Panc1 (cell line): ENCODE measurements around the gene SLC6A2. TPM values are rescaled to one million over a fixed set of nuclear protein-coding genes. Genes with fewer than 3 reads are reported as not detected.

Experiments
- ATAC-seq: fragments of 200-7000 bp; cut with Tn5 transposase; 2 replicates; pipeline ENCODE4 v1.9.1; 2020; ENCODE audit warnings: mild to moderate bottlenecking, moderate library complexity
- BruUV-seq: library from RNA; stranded (reverse); fragments of 400-500 nt; replicated peaks from 2 replicates; lab custom pipeline; 2021; lab: Mats Ljungman, UMichigan
- CTCF ChIA-PET: fragments of 300-600 bp; sonication (Branson Sonifier 250); formaldehyde crosslinking; loops from one replicate; lab custom pipeline; 2022; ENCODE audit warnings: antibody characterized with exemption; lab: Charles Lee
- POLR2A ChIA-PET: fragments of 300-600 bp; sonication (Branson Sonifier 250); formaldehyde crosslinking; loops from one replicate; lab custom pipeline; 2022; ENCODE audit warnings: antibody characterized with exemption; lab: Charles Lee
- DNase-seq: peaks from one replicate; pipeline ENCODE4 v3.0.0-alpha.2; 2010; ENCODE audit warnings: low read depth, low spot score
- H3K27ac ChIP-seq: 2 replicates; pipeline ENCODE4 v1.5.1; 2011; ENCODE audit warnings: mild to moderate bottlenecking, low read length, inconsistent platforms
- H3K27me3 ChIP-seq: fragments of 200-500 bp; sonication (Bioruptor generic); 2 replicates; pipeline ENCODE4 v1.6.0; 2014; ENCODE audit warnings: low read length, inconsistent platforms; ENCODE audit not compliant: control insufficient read depth, insufficient read depth
- H3K36me3 ChIP-seq: fragments of 200-500 bp; sonication (Bioruptor generic); 2 replicates; pipeline ENCODE4 v1.5.1; 2014; ENCODE audit warnings: inconsistent platforms, mild to moderate bottlenecking, low read length, moderate library complexity; ENCODE audit not compliant: control insufficient read depth, insufficient read depth
- H3K4me1 ChIP-seq: 2 replicates; pipeline ENCODE4 v1.5.1; 2011; ENCODE audit warnings: inconsistent platforms, mild to moderate bottlenecking, low read length, moderate library complexity; ENCODE audit not compliant: control insufficient read depth, insufficient read depth
- H3K4me3 ChIP-seq, 2 experiments: 2 replicates each; pipeline ENCODE4 v1.5.1; 2011 to 2012; ENCODE audit warnings: low read depth in 2 of 2, low read length in 2 of 2, mild to moderate bottlenecking in 2 of 2, inconsistent platforms in 1 of 2, moderate library complexity in 1 of 2
- H3K9me3 ChIP-seq: fragments of 200-500 bp; sonication (Bioruptor generic); 2 replicates; pipeline ENCODE4 v1.5.1; 2014; ENCODE audit warnings: low read depth, mild to moderate bottlenecking, inconsistent platforms, low read length, moderate library complexity; ENCODE audit not compliant: control insufficient read depth, insufficient read depth
- CTCF ChIP-seq: fragments of 450-650 bp; IDR thresholded peaks from 2 replicates; pipeline ENCODE4 v1.5.1; 2017; ENCODE audit warnings: mild to moderate bottlenecking
- TCF7L2 ChIP-seq: IDR thresholded peaks from 2 replicates; pipeline ENCODE4 v1.6.1; 2011; ENCODE audit warnings: mild to moderate bottlenecking, low read depth, low read length, inconsistent platforms
- in situ Hi-C: cut with HindIII; loops from 2 replicates; pipeline ENCODE4 v1.10.0; 2016; ENCODE audit warnings: low sequenced_read_pairs, low pct_unique_long_range_greater_than_20kb
- intact Hi-C: fragments of 100-400 bp; cut with micrococcal nuclease; formaldehyde crosslinking; loops from one replicate; pipeline ENCODE4 v1.10.0; 2022; ENCODE audit not compliant: unreplicated experiment
- total RNA-seq: library from RNA; stranded (reverse); gene quantifications from one replicate; pipeline ENCODE4 v1.2.1, GENCODE V29; 2021; ENCODE audit not compliant: unreplicated experiment
- TF ChIP-seq, protein P1 (sequence below), 2 experiments: IDR thresholded peaks; 2 replicates each; pipeline ENCODE4 v1.6.1; 2011 to 2012; ENCODE audit warnings: low read depth in 2 of 2, control low read depth in 1 of 2, low read length in 1 of 2, mild to moderate bottlenecking in 1 of 2, moderate library complexity in 1 of 2; ENCODE audit not compliant: insufficient read depth in 1 of 2

Gene SLC6A2
- total RNA-seq, 1 experiment from 2014 or later: 0.10 TPM

DNA sequence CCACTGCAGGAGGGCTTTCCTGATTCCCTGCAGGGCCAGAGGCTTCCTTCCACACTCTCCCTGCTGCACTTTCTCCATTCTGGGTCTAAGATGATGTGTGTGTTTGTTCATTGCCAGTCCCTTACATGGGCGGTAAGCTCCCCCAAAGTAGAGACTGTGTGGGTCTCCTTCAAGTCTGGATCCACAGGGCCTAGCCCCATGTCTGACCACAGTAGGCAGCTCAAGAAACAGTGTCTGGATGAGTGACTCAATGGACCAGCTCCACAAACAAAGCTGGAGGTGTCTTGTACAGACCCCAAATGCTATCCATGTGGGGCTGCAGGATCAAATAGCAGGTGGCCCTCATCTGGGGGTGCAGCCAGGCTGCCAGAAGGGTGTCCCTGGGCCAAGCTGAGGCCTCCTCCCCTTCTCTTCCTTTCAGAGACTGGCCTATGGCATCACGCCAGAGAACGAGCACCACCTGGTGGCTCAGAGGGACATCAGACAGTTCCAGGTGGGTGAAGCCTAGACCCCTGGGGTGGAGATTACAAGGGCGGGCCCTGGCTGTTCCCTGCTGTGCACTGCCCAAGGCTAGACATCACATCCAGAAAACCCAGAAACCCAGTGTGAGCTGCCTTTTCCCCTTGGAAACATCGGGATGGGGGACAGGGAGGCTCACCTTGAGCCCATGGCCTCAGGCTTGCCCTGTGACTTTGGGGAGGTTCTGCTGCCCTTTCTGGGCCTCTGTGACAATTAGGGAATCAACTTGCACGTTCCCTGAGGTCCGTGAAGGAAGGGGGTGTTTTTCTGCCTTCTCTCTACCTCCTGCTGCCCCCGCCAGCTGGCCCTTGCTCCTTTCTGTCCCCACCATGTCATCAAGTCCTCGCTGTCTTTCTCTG lies 45.9 kb downstream of the SLC6A2 start:
- ATAC-seq (peak; percentile 71), DNase-seq (no peak)

DNA sequence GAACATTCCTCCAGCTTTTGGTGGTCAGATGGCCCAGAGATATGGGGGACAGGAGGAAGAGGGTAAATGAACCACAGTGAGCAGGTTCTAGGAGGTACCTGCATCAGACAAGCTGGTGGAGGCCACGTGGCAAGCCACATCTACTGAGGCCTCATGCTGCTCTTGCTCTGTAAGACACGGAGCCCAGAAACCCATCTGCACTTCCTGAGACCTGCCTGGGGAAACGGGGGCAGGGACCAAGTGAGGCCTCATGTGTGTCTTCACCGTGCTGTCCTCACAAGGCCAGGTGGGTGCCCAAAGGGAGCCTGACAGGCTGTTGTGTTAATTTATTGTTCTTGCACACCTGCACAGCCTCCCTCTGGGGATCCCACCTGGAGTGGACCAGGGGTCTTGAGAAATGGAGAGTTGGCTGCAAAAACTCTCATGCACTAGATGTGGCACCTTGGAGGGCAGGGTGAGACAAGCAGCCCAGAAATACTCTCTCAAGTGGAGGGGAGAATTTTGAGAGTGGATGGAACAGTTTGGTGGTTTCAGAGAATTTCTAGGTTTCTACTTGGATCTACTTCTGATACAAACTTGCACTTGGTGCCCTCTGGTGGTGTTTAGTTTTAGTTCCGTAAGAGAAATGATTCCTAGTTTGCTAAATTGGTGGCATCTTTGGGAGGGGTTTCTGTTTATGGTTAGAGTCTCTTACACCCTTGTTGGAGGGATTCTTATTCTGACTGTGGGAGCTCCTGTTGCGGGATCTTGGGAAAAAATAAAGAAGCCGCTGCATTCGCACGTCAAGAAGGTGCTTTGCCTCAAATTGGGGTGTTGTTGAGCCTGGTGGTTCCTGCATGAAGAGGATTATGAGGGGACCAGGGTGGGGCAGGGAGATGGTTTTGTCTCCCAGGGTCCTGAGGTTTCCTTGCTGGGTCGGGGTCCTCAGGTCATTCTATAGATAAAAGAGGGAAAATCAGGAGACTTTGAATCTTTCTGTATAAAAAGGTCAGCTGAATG lies 47.5 kb downstream of the SLC6A2 start:
- ATAC-seq: peak; percentile 73; the same call in 1 of the 2 replicates

More for the DNA sequence above, 45.9 kb downstream of the SLC6A2 start:
- no TSS peak for BruUV-seq
- ChIA-PET CTCF (interaction anchor here (0.6 kb wide), 1 partner anchor 655 kb away, joined by 5 read pairs; no protein-coding TSS in a partner anchor), POLR2A (interaction anchor here (0.6 kb wide), 1 partner anchor 174 kb away, joined by 3 read pairs; no protein-coding TSS in a partner anchor)
- H3K9me3 ChIP-seq: no peaks in the 10 kb centered on the region
- intact Hi-C loops (loop anchor here (10.0 kb wide), 1 partner anchor 157 kb away; no protein-coding TSS in a partner anchor), in situ Hi-C loops (loop anchor here (25.0 kb wide), 1 partner anchor 136 kb away; the partner anchor contains the start of gene CES1)
- H3K4me1 ChIP-seq: no peaks in the 10 kb centered on the region; the same call in 1 of the 2 replicates
- TF ChIP-seq TCF7L2 (no peak), CTCF (peak; percentile 70)
- H3K27ac ChIP-seq: no peak overlapping the region
- H3K27me3 ChIP-seq: no peaks in the 10 kb centered on the region
- H3K36me3 ChIP-seq: no peaks in the 10 kb centered on the region
- H3K4me3 ChIP-seq: no peak overlapping the region

More for the DNA sequence above, 47.5 kb downstream of the SLC6A2 start:
- Histone ChIP-seq H3K36me3 (no peaks in the 10 kb centered on the region), H3K4me1 (no peaks in the 10 kb centered on the region; the same call in 1 of the 2 replicates), H3K27me3 (no peaks in the 10 kb centered on the region), H3K27ac (no peak overlapping the region; the same call in 1 of the 2 replicates), H3K4me3 (no peak overlapping the region), H3K9me3 (no peaks in the 10 kb centered on the region)
- ChIA-PET CTCF (interaction anchor here (0.6 to 2.0 kb wide), 2 partner anchors 135 to 239 kb away, joined by 3 to 10 read pairs; no protein-coding TSS in a partner anchor), POLR2A (no interaction called here)
- TF ChIP-seq CTCF: peak; percentile 67
- TF ChIP-seq, protein P1, sequence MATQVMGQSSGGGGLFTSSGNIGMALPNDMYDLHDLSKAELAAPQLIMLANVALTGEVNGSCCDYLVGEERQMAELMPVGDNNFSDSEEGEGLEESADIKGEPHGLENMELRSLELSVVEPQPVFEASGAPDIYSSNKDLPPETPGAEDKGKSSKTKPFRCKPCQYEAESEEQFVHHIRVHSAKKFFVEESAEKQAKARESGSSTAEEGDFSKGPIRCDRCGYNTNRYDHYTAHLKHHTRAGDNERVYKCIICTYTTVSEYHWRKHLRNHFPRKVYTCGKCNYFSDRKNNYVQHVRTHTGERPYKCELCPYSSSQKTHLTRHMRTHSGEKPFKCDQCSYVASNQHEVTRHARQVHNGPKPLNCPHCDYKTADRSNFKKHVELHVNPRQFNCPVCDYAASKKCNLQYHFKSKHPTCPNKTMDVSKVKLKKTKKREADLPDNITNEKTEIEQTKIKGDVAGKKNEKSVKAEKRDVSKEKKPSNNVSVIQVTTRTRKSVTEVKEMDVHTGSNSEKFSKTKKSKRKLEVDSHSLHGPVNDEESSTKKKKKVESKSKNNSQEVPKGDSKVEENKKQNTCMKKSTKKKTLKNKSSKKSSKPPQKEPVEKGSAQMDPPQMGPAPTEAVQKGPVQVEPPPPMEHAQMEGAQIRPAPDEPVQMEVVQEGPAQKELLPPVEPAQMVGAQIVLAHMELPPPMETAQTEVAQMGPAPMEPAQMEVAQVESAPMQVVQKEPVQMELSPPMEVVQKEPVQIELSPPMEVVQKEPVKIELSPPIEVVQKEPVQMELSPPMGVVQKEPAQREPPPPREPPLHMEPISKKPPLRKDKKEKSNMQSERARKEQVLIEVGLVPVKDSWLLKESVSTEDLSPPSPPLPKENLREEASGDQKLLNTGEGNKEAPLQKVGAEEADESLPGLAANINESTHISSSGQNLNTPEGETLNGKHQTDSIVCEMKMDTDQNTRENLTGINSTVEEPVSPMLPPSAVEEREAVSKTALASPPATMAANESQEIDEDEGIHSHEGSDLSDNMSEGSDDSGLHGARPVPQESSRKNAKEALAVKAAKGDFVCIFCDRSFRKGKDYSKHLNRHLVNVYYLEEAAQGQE (IDR thresholded peaks at IDR 0.05; ENCODE audit: insufficient read depth in 1 of 2, low read depth in 2 of 2, low read length in 1 of 2): no peak
- BruUV-seq: no TSS peak
- in situ Hi-C loops (loop anchor here (25.0 kb wide), 1 partner anchor 134 kb away; the partner anchor contains the start of gene CES1), intact Hi-C loops (loop anchor here (1.0 to 10.0 kb wide), 2 partner anchors 159 to 238 kb away; no protein-coding TSS in a partner anchor)
- peak; percentile 13 for DNase-seq
